ENCODE data around the gene LYSMD1.
A peak's percentile ranks its signal among the peaks of the same experiment; 100 is the strongest.
"Not testable (repeated sequence)": the region's sequence is repeated elsewhere in the genome, so short reads cannot be mapped to it uniquely, and the experiment has no call there.

Gene LYSMD1

DNA sequence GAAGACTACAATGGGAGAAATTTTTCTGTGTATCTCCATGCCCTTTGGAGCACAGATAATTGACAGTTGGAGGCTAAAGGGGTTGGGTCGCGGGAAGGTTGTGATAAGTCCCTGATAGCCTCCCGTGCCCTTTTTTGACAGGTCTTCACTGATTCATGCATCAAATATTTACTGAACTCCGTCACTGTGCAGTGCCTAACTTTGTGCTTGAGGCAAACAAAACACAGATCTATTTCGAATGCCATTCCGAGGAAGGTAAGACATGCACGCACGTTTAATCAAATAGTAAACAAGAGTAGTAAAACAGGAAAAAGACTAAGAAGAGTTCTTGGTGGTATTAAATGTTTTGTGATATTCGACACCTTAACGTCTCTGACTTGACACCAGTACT is 32.2 kb upstream of the LYSMD1 start:
- H3K36me3 ChIP-seq, result peaks cover 6 to 23% (median 14%) of the 10 kb centered on the region in 11 experiments; a peak in 21 of 22 replicates
- no peaks in the 10 kb centered on the region for H3K9me3 ChIP-seq (replicated peaks in 1 of 11)
- peak overlapping the region; percentile 61 to 99 (median 89) for H3K4me2 ChIP-seq
- no peaks in the 10 kb centered on the region for H3K27me3 ChIP-seq
- TF ChIP-seq Cebpa-rat (IDR thresholded peaks at IDR 0.05), result no peak
- H3K4me1 ChIP-seq, result peaks cover 33 to 52% (median 41%) of the 10 kb centered on the region in 10 experiments
- peak overlapping the region; percentile 81 to 100 (median 91) for H3K4me3 ChIP-seq
- H4K20me1 ChIP-seq, result peaks cover 20 to 36% (median 32%) of the 10 kb centered on the region in 11 experiments; a peak in 21 of 22 replicates
- H3K9ac ChIP-seq, result peak overlapping the region; percentile 31 to 97 (median 93); a peak in 20 of 22 replicates
- H3K27ac ChIP-seq, result peak overlapping the region; percentile 19 to 97 (median 93); a peak in 19 of 22 replicates

DNA sequence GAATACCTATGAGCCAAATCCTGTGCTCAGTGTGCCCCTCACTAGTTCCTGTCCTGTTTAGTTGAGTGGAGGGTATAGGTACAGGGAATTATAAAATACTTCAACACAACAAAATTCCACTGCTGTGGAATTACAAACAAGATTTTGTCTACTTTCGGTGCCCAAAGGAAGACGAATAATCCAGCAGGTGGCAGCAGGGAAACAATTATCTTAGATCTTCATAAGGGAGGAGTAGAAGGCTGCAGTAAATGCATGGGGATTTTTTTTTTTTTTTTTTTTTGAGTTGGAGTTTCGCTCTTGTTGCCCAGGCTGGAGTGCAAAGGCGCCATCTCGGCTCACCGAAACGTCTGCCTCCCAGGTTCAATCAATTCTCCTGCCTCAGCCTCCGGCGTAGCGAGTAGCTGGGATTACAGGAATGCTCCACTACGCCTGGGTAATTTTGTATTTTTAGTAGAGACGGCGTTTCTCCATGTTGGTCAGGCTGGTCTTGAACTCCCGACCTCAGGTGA is 30.6 kb upstream of the LYSMD1 start:
- Histone ChIP-seq H3K36me3 (peaks cover 0 to 8% (median 2%) of the 10 kb centered on the region in 11 experiments; a peak in 4 of 22 replicates), H3K27me3 (no peaks in the 10 kb centered on the region), H3K27ac (no peak overlapping the region), H4K20me1 (peaks cover 5 to 21% (median 17%) of the 10 kb centered on the region in 11 experiments; a peak in 19 of 22 replicates), H3K4me1 (peaks cover 18 to 37% (median 26%) of the 10 kb centered on the region in 10 experiments), H3K9ac (no peak overlapping the region), H3K9me3 (replicated peaks in 1 of 11) (no peaks in the 10 kb centered on the region), H3K4me2 (peak overlapping the region in 3 of 11 experiments; percentile 12 to 37 (median 23); a peak in 1 of 22 replicates), H3K4me3 (no peak overlapping the region)
- TF ChIP-seq Cebpa-rat (IDR thresholded peaks at IDR 0.05), result no peak

GRCh38 chr1:151194894-151195594 is 29.3 kb upstream of the LYSMD1 start:
- H3K4me1 ChIP-seq, result peaks cover 13 to 31% (median 22%) of the 10 kb centered on the region in 10 experiments
- H3K36me3 ChIP-seq; H3K27ac ChIP-seq; H3K27me3 ChIP-seq; H4K20me1 ChIP-seq; H3K9ac ChIP-seq; H3K4me2 ChIP-seq; H3K4me3 ChIP-seq; H3K9me3 ChIP-seq (replicated peaks in 1 of 11): not testable (repeated sequence)

- Histone ChIP-seq H3K9ac (no peak overlapping the region), H3K36me3 (no peaks in the 10 kb centered on the region), H3K4me1 (peaks cover 17 to 30% (median 21%) of the 10 kb centered on the region in 10 experiments), H3K4me2 (no peak overlapping the region), H3K27me3 (no peaks in the 10 kb centered on the region), H3K9me3 (replicated peaks in 1 of 11) (no peaks in the 10 kb centered on the region), H4K20me1 (no peaks in the 10 kb centered on the region; a peak in 1 of 22 replicates), H3K27ac (no peak overlapping the region), H3K4me3 (no peak overlapping the region)
- TF ChIP-seq Cebpa-rat (IDR thresholded peaks at IDR 0.05), result no peak
Measured at GRCh38 chr1:151193856-151194255, 28.2 kb upstream of the LYSMD1 start.

GRCh38 chr1:151193304-151193703 is 27.6 kb upstream of the LYSMD1 start:
- H3K4me1 ChIP-seq, result peaks cover 22 to 36% (median 27%) of the 10 kb centered on the region in 10 experiments
- no peak for TF ChIP-seq Cebpa-rat (IDR thresholded peaks at IDR 0.05)

DNA sequence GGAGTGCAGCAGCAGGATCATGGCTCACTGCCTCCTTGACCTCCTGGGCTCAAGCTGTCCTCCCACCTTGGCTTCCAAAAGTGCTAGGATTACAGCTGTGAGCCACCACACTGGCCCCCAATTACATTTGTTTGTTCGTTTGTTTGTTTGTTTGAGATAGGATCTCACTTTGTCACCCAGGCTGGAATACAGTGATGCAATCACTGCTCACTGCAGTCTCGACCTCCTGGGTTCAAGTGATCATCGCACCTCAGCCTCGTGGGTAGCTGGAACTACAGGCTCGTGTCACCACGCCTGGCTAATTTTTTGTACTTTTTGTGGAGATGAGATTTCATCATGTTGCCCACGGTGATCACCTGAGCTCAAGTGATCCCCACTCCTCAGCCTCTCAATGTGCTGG is 26.3 kb upstream of the LYSMD1 start:
- peaks cover 0 to 8% (median 0%) of the 10 kb centered on the region in 11 experiments; a peak in 2 of 22 replicates for H4K20me1 ChIP-seq
- no peak overlapping the region for H3K27ac ChIP-seq
- peaks cover 0 to 4% (median 2%) of the 10 kb centered on the region in 11 experiments; a peak in 5 of 22 replicates for H3K36me3 ChIP-seq
- H3K4me2 ChIP-seq, result no peak overlapping the region
- H3K4me3 ChIP-seq, result no peak overlapping the region
- H3K9ac ChIP-seq, result no peak overlapping the region
- no peaks in the 10 kb centered on the region for H3K9me3 ChIP-seq (replicated peaks in 1 of 11)
- no peaks in the 10 kb centered on the region for H3K27me3 ChIP-seq
- TF ChIP-seq Cebpa-rat (IDR thresholded peaks at IDR 0.05), result peak in 2 of 11 experiments; percentile 8 to 22; a peak in 1 of 22 replicates
- peaks cover 22 to 37% (median 27%) of the 10 kb centered on the region in 10 experiments for H3K4me1 ChIP-seq

More at GRCh38 chr1:151193304-151193703, 27.6 kb upstream of the LYSMD1 start:
- H4K20me1 ChIP-seq, result no peaks in the 10 kb centered on the region
- H3K4me3 ChIP-seq, result no peak overlapping the region
- H3K27me3 ChIP-seq, result no peaks in the 10 kb centered on the region
- no peaks in the 10 kb centered on the region for H3K9me3 ChIP-seq (replicated peaks in 1 of 11)
- H3K36me3 ChIP-seq, result no peaks in the 10 kb centered on the region
- H3K27ac ChIP-seq, result no peak overlapping the region
- H3K9ac ChIP-seq, result no peak overlapping the region
- no peak overlapping the region for H3K4me2 ChIP-seq

GRCh38 chr1:151189637-151190445 is 24.1 kb upstream of the LYSMD1 start, which contains the start of gene VPS72:
Gene VPS72, minus strand, starts transcription at chr1:151190197. Its CDS starts 76 bp downstream, at chr1:151190121.
- Histone ChIP-seq H3K4me3 (peak within 1 kb of the TSS; percentile 67 to 89 (median 79)), H3K36me3 (peaks cover 12 to 26% (median 22%) of the 10 kb centered on the region in 11 experiments), H3K9ac (peak within 1 kb of the TSS; percentile 80 to 94 (median 88)), H3K4me2 (peak within 1 kb of the TSS; percentile 88 to 98 (median 94)), H3K27me3 (no peaks in the 10 kb centered on the region), H4K20me1 (peaks cover 0 to 9% (median 0%) of the 10 kb centered on the region in 11 experiments; a peak in 3 of 22 replicates), H3K27ac (peak within 1 kb of the TSS; percentile 74 to 93 (median 88)), H3K9me3 (replicated peaks in 1 of 11) (no peaks in the 10 kb centered on the region), H3K4me1 (peaks cover 22 to 29% (median 24%) of the 10 kb centered on the region in 10 experiments)
- no peak for TF ChIP-seq Cebpa-rat (IDR thresholded peaks at IDR 0.05)

DNA sequence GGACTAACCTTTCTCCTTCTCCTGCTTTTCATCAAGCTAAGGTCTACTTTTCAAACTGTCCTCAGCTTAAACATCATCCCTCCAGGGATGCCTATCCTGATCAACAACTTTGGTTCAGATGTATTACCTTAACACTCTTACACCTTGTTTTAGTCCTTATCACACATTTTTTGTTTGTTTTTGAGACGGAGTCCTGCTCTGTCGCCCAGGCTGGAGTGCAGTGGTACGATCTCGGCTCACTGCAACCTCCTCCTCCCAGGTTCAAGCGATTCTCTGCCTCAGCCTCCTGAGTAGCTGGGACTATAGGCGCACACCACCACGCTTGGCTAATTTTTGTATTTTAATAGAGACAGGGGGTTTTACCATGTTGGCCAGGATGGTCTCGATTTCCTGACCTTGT is 23.0 kb upstream of the LYSMD1 start:
- peaks cover 24 to 38% (median 34%) of the 10 kb centered on the region in 11 experiments for H3K36me3 ChIP-seq
- H4K20me1 ChIP-seq; H3K9me3 ChIP-seq (replicated peaks in 1 of 11); H3K27me3 ChIP-seq: not testable (repeated sequence)
- peak overlapping the region; percentile 67 to 89 (median 79) for H3K4me3 ChIP-seq
- H3K4me2 ChIP-seq, result peak overlapping the region; percentile 88 to 98 (median 94)
- H3K9ac ChIP-seq, result peak overlapping the region; percentile 80 to 94 (median 88)
- H3K4me1 ChIP-seq, result peaks cover 22 to 29% (median 24%) of the 10 kb centered on the region in 10 experiments
- H3K27ac ChIP-seq, result peak overlapping the region in 10 of 11 experiments; percentile 79 to 93 (median 88); a peak in 15 of 22 replicates

All from BLaER1 treated with 17β-estradiol and CSF1 and Interleukin-3, amounts not matched to agents 10 nM and 100 nM (cell line).